Adrenal gland (tissue), 12 donors: ENCODE data around the gene DNAH9. TPM values are rescaled to one million over a fixed set of nuclear protein-coding genes. Genes with fewer than 3 reads are reported as not detected.

Source experiments
- DNase-seq, 7 donors: peaks; one replicate each; pipeline ENCODE4 v3.0.0-alpha.2; 2019 to 2020
- H3K27ac ChIP-seq, 5 donors: fragments of 200-600 bp; sonication (generic) in 4 of 5; 1 replicate in 3 of 5; 2 replicates in 2 of 5; pipeline versions ENCODE4 v1.5.1 to v1.8.0; 2016 to 2020; ENCODE audit warnings: mild to moderate bottlenecking in 1 of 5
- H3K27me3 ChIP-seq: fragments of 200-600 bp; 2 replicates; pipeline ENCODE4 v1.8.0; 2021
- H3K36me3 ChIP-seq, 2 donors: fragments of 200-600 bp; replicated peaks in 1 of 2; 1 replicate in 1 of 2; 2 replicates in 1 of 2; pipeline versions ENCODE4 v1.5.1 to v1.8.0; 2018 to 2022
- H3K4me1 ChIP-seq, 2 donors: fragments of 200-600 bp; replicated peaks in 1 of 2; 1 replicate in 1 of 2; 2 replicates in 1 of 2; pipeline versions ENCODE4 v1.5.1 to v1.8.0; 2018 to 2021
- H3K4me3 ChIP-seq, 4 donors: fragments of 200-600 bp; sonication (generic) in 3 of 4; one replicate each; pipeline ENCODE4 v1.5.1; 2016 to 2018
- H3K9me3 ChIP-seq, 3 donors: fragments of 200-600 bp; sonication (generic) in 1 of 3; replicated peaks in 1 of 3; 1 replicate in 2 of 3; 2 replicates in 1 of 3; pipeline versions ENCODE4 v1.5.1 to v1.8.0; 2016 to 2021
- POLR2A ChIP-seq, 2 donors: fragments of 450-650 bp; IDR thresholded peaks; one replicate each; pipeline ENCODE4 v1.6.1; 2017; ENCODE audit warnings: antibody characterized with exemption in 2 of 2, mild to moderate bottlenecking in 2 of 2, moderate library complexity in 1 of 2
- WGBS, 4 donors: extraction: QIAGEN DNeasy Blood & Tissue Kit in 2 of 4; methylation state at CpG; one replicate each; pipeline versions ENCODE4 v1.1.5 to v1.1.7; 2013 to 2017; 5-methylcytosine and 5-hydroxymethylcytosine counted together
- intact Hi-C, 2 donors: fragments of 100-400 bp; cut with DNase I; formaldehyde crosslinking; loops; one replicate each; pipeline versions ENCODE4 v1.14.1 to v1.15.0; 2022 to 2023
- polyA plus RNA-seq, 3 donors: library from polyadenylated mRNA; stranded (reverse); fragments of 200-250 nt in 2 of 3; fragments of 350-450 nt in 1 of 3; fragmentation: Illumina TruSeq in 1 of 3; extraction: RNeasy Lipid Tissue Mini Kit (QIAGEN cat#74804) in 1 of 3; gene quantifications; one replicate each; pipeline ENCODE4 v1.2.3, GENCODE V29; 2013 to 2014
- total RNA-seq, 9 donors: library from RNA; depleted of rRNA in 4 of 9; stranded (reverse); fragments of >200 nt in 4 of 9; fragments of 120-200 nt in 1 of 9; fragmentation: NEBNext Ultra II Directional in 1 of 9; extraction: Animal tissue kit (Norgen Biotek cat#: 25700) in 1 of 9; gene quantifications; one replicate each; pipeline versions ENCODE4 v1.1.0 to v1.2.4, GENCODE V29; 2013 to 2023
- TF ChIP-seq, protein P1 (sequence below), 6 experiments: fragments of 450-650 bp in 4 of 6; fragments of 200-600 bp in 2 of 6; sonication (generic) in 1 of 6; IDR thresholded peaks; 1 replicate in 5 of 6; 2 replicates in 1 of 6; pipeline versions ENCODE4 v1.5.1 to v1.8.0; 2016 to 2021; ENCODE audit warnings: antibody characterized with exemption in 6 of 6, mild to moderate bottlenecking in 2 of 6, moderate library complexity in 1 of 6
- donor health status: healthy with polysubstance abuse.
- donor health status: Bipolar disorder and iron deficiency.
- donor health status: DM: yes; HTN: yes; CAD: no.
- donor health status: DM: no; HTN: no; CAD: no.
- donor health status: DM: no; HTN: no; CAD: no.
- donor health status: DM: yes; HTN: yes; CAD: no.

Gene DNAH9
- total and polyA plus RNA-seq, 12 donors: 0.28 to 3.5 (median 1.2) TPM

DNA sequence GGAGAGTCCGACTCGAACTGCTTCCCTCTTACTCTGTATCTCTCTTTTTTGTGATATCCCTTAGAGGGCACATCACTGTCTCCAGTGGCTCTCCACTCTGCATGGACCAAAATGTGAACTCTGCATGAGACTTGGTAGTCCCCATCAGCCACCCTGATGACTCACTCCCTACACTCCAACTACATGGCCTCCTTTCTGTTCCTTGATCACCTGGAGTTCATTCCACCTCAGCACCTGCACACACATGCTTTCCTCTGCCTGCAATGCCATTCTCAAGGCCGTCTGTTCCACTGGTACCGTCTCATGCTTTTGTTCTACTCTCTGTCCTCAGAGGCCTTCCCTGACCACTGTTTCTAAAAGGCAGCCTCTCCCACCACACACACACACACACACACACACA, 109.3 kb downstream of the DNAH9 start:
- H3K4me3 ChIP-seq: no peak overlapping the region
- 54 to 65% (median 61%) methylated on average over 4 of the region's 4 CpGs for WGBS, 4 donors
- DNase-seq: no peak
- no peaks in the 10 kb centered on the region for H3K9me3 ChIP-seq
- TF ChIP-seq POLR2A (IDR thresholded peaks at IDR 0.05): no peak
- TF ChIP-seq, protein P1, sequence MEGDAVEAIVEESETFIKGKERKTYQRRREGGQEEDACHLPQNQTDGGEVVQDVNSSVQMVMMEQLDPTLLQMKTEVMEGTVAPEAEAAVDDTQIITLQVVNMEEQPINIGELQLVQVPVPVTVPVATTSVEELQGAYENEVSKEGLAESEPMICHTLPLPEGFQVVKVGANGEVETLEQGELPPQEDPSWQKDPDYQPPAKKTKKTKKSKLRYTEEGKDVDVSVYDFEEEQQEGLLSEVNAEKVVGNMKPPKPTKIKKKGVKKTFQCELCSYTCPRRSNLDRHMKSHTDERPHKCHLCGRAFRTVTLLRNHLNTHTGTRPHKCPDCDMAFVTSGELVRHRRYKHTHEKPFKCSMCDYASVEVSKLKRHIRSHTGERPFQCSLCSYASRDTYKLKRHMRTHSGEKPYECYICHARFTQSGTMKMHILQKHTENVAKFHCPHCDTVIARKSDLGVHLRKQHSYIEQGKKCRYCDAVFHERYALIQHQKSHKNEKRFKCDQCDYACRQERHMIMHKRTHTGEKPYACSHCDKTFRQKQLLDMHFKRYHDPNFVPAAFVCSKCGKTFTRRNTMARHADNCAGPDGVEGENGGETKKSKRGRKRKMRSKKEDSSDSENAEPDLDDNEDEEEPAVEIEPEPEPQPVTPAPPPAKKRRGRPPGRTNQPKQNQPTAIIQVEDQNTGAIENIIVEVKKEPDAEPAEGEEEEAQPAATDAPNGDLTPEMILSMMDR (IDR thresholded peaks at IDR 0.05): no peak
- H3K36me3 ChIP-seq: no peaks in the 10 kb centered on the region
- intact Hi-C loops: no loop called here
- H3K4me1 ChIP-seq: no peaks in the 10 kb centered on the region
- no peak overlapping the region for H3K27ac ChIP-seq
- H3K27me3 ChIP-seq: no peaks in the 10 kb centered on the region

DNA sequence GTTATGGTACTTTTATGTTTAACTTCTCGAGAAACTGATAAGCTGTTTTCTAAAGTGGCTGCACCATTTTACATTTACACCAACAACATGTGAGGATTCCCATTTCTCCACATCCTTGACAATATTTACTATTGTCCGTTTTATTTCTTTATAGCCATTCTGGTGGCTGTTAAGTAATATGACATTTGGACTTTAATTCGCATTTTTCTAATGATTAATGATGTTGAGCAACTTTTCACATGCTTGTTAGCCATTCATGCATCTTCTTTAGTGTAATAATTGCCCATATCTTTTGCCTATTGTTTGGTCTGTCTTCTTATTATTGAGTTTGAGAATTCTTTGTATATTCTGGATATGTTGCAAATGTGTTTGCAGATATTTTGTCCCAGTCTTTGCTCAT, 114.2 kb downstream of the DNAH9 start:
- Histone ChIP-seq H3K27ac (no peak overlapping the region), H3K27me3 (no peaks in the 10 kb centered on the region), H3K36me3 (no peaks in the 10 kb centered on the region), H3K4me1 (no peaks in the 10 kb centered on the region), H3K4me3 (no peak overlapping the region), H3K9me3 (no peaks in the 10 kb centered on the region)
- intact Hi-C loops: no loop called here
- 70 to 81% (median 76%) methylated on average over 3 of the region's 3 CpGs for WGBS, 4 donors
- no peak for DNase-seq
- no peak for TF ChIP-seq POLR2A (IDR thresholded peaks at IDR 0.05)
- TF ChIP-seq, protein P1 (IDR thresholded peaks at IDR 0.05): no peak

DNA sequence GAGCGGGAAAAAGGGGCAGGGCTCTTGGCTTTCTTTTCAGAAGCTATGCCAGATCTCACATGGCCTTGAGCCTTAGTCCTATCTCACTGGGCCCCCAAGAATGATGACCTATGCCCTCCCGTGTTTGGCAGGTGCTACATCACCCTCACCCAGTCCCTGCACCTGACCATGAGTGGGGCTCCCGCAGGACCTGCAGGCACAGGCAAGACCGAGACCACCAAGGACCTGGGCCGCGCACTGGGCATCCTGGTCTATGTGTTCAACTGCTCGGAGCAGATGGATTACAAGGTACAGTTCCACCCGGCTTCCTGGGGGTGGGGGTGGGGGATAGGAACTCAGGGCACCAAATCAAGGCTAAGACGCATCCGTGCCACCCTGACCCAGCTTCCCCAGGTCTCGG, 120.9 kb downstream of the DNAH9 start:
- intact Hi-C loops: no loop called here
- DNase-seq: no peak
- WGBS, 4 donors: 74 to 86% (median 83%) methylated on average over 4 to 11 of the region's 11 CpGs
- Histone ChIP-seq H3K4me3 (no peak overlapping the region), H3K4me1 (no peaks in the 10 kb centered on the region), H3K9me3 (no peaks in the 10 kb centered on the region), H3K27ac (no peak overlapping the region), H3K36me3 (no peaks in the 10 kb centered on the region), H3K27me3 (no peaks in the 10 kb centered on the region)
- TF ChIP-seq POLR2A (IDR thresholded peaks at IDR 0.05): no peak
- TF ChIP-seq, protein P1 (IDR thresholded peaks at IDR 0.05): no peak

GRCh38 chr17:11719856-11720255, 121.6 kb downstream of the DNAH9 start:
- Histone ChIP-seq H3K4me1 (no peaks in the 10 kb centered on the region), H3K27me3 (no peaks in the 10 kb centered on the region), H3K27ac (no peak overlapping the region), H3K4me3 (no peak overlapping the region), H3K9me3 (no peaks in the 10 kb centered on the region), H3K36me3 (no peaks in the 10 kb centered on the region)
- 68 to 79% (median 75%) methylated on average over 6 of the region's 6 CpGs for WGBS, 4 donors
- intact Hi-C loops: no loop called here
- DNase-seq: no peak
- TF ChIP-seq POLR2A (IDR thresholded peaks at IDR 0.05): no peak
- TF ChIP-seq, protein P1 (IDR thresholded peaks at IDR 0.05): no peak
